ENCODE measurements around the gene TRIM51.
"Not testable (repeated sequence)": the region's sequence is repeated elsewhere in the genome, so short reads cannot be mapped to it uniquely, and the experiment has no call there.

DNA sequence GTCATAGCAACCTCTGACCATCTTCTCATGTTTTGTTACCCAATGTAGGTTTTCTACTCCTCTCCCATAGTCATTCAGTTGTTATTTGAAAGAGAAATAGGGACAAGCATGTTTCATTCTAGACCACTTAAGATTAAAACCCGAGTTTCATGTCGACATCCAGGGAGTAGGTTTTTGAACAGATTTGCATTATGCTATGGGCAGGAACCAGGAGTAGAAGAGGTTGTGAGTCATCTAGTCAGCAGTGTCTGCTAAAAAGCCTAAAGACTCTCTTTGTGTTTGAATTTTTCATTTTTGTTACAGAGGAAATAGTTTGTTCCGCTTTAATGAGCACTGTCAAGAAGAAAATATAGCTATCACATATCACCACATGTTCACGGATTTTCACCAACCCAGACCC, 1.9 kb downstream of the TRIM51 start:
- TF ChIP-seq, protein P1, sequence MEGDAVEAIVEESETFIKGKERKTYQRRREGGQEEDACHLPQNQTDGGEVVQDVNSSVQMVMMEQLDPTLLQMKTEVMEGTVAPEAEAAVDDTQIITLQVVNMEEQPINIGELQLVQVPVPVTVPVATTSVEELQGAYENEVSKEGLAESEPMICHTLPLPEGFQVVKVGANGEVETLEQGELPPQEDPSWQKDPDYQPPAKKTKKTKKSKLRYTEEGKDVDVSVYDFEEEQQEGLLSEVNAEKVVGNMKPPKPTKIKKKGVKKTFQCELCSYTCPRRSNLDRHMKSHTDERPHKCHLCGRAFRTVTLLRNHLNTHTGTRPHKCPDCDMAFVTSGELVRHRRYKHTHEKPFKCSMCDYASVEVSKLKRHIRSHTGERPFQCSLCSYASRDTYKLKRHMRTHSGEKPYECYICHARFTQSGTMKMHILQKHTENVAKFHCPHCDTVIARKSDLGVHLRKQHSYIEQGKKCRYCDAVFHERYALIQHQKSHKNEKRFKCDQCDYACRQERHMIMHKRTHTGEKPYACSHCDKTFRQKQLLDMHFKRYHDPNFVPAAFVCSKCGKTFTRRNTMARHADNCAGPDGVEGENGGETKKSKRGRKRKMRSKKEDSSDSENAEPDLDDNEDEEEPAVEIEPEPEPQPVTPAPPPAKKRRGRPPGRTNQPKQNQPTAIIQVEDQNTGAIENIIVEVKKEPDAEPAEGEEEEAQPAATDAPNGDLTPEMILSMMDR (conservative IDR thresholded peaks at IDR 0.05; ENCODE audit: low read depth, low read length), result not testable (repeated sequence)
- not testable (repeated sequence) for TF ChIP-seq EZH2 (IDR thresholded peaks at IDR 0.05; ENCODE audit: low read length, unreplicated experiment); EZH2phosphoT487 (IDR thresholded peaks at IDR 0.05; ENCODE audit: borderline replicate concordance, low read length)
